Glutamatergic neuron (in vitro differentiated cells): ENCODE measurements around the gene GABRG3. TPM values are rescaled to one million over a fixed set of nuclear protein-coding genes. Genes with fewer than 3 reads are reported as not detected.
A peak's percentile ranks its signal among the peaks of the same experiment; 100 is the strongest.

Experiments used
- DNase-seq: peaks from one replicate; pipeline ENCODE4 v3.0.0; 2022
- H3K27ac Mint-ChIP-seq: one replicate; pipeline ENCODE4 v1.8.0; 2020; ENCODE audit warnings: mild to moderate bottlenecking, mixed read lengths, inconsistent platforms; ENCODE audit not compliant: unreplicated experiment
- H3K27me3 Mint-ChIP-seq: one replicate; pipeline ENCODE4 v1.8.0; 2020; ENCODE audit warnings: mild to moderate bottlenecking, moderate library complexity, mixed read lengths, inconsistent platforms; ENCODE audit not compliant: unreplicated experiment
- H3K36me3 Mint-ChIP-seq: one replicate; pipeline ENCODE4 v1.8.0; 2020; ENCODE audit warnings: mild to moderate bottlenecking, mixed read lengths, inconsistent platforms; ENCODE audit not compliant: unreplicated experiment
- H3K4me1 Mint-ChIP-seq: one replicate; pipeline ENCODE4 v1.8.0; 2020; ENCODE audit warnings: mild to moderate bottlenecking, low read depth, mixed read lengths, inconsistent platforms; ENCODE audit not compliant: unreplicated experiment
- H3K4me3 Mint-ChIP-seq: one replicate; pipeline ENCODE4 v1.8.0; 2020; ENCODE audit warnings: mild to moderate bottlenecking, mixed read lengths, inconsistent platforms; ENCODE audit not compliant: unreplicated experiment
- H3K9me3 Mint-ChIP-seq: one replicate; pipeline ENCODE4 v1.8.0; 2020; ENCODE audit warnings: mild to moderate bottlenecking, moderate library complexity, mixed read lengths, inconsistent platforms; ENCODE audit not compliant: unreplicated experiment
- CTCF ChIP-seq: fragments of 200-600 bp; sonication (generic); IDR thresholded peaks from one replicate; pipeline ENCODE4 v1.5.0; 2021; ENCODE audit not compliant: partially characterized antibody, unreplicated experiment
- total RNA-seq: library from RNA; stranded (reverse); fragmentation: NEBNext Ultra II Directional; extraction: Animal tissue kit (Norgen Biotek cat#: 25700); gene quantifications from one replicate; pipeline ENCODE4 v1.2.1, GENCODE V29; 2021; ENCODE audit not compliant: unreplicated experiment

The GABRG3 gene
- total RNA-seq, 1 donor from 2014 or later = 1.3 TPM

- Mint-ChIP-seq H3K4me3 (no peak overlapping the region), H3K36me3 (no peaks in the 10 kb centered on the region)
- no peak for TF ChIP-seq CTCF
Observed at GRCh38 chr15:27579738-27580137, 608.8 kb downstream of the GABRG3 start.

GRCh38 chr15:27582726-27583410 is 611.9 kb downstream of the GABRG3 start:
- no peak for DNase-seq
- H3K4me1 Mint-ChIP-seq = peaks cover 5% of the 10 kb centered on the region
- no peak overlapping the region for H3K4me3 Mint-ChIP-seq
- no peak for TF ChIP-seq CTCF
- H3K9me3 Mint-ChIP-seq = peaks cover 5% of the 10 kb centered on the region
- H3K36me3 Mint-ChIP-seq = no peaks in the 10 kb centered on the region
- H3K27me3 Mint-ChIP-seq = peaks cover 1% of the 10 kb centered on the region
- H3K27ac Mint-ChIP-seq = no peak overlapping the region

More at GRCh38 chr15:27579738-27580137, 608.8 kb downstream of the GABRG3 start:
- Mint-ChIP-seq H3K4me1 (no peaks in the 10 kb centered on the region), H3K27me3 (peaks cover 1% of the 10 kb centered on the region), H3K9me3 (peaks cover 3% of the 10 kb centered on the region), H3K27ac (no peak overlapping the region)
- no peak for DNase-seq

GRCh38 chr15:27583651-27584050 is 612.7 kb downstream of the GABRG3 start:
- Mint-ChIP-seq H3K36me3 (no peaks in the 10 kb centered on the region), H3K27me3 (peaks cover 1% of the 10 kb centered on the region), H3K4me3 (no peak overlapping the region), H3K9me3 (peaks cover 2% of the 10 kb centered on the region), H3K27ac (no peak overlapping the region), H3K4me1 (peaks cover 5% of the 10 kb centered on the region)
- TF ChIP-seq CTCF = no peak
- DNase-seq = no peak

- H3K4me1 Mint-ChIP-seq = peaks cover 17% of the 10 kb centered on the region
- H3K36me3 Mint-ChIP-seq = no peaks in the 10 kb centered on the region
- H3K27me3 Mint-ChIP-seq = peaks cover 2% of the 10 kb centered on the region
- peaks cover 6% of the 10 kb centered on the region for H3K9me3 Mint-ChIP-seq
- no peak for DNase-seq
- H3K27ac Mint-ChIP-seq = no peak overlapping the region
- no peak overlapping the region for H3K4me3 Mint-ChIP-seq
- TF ChIP-seq CTCF = no peak
Observed at GRCh38 chr15:27585041-27585640, 614.2 kb downstream of the GABRG3 start.

- H3K36me3 Mint-ChIP-seq = no peaks in the 10 kb centered on the region
- H3K27ac Mint-ChIP-seq = no peak overlapping the region
- peak; percentile 39 for DNase-seq
- peaks cover 8% of the 10 kb centered on the region for H3K9me3 Mint-ChIP-seq
- peaks cover 2% of the 10 kb centered on the region for H3K27me3 Mint-ChIP-seq
- TF ChIP-seq CTCF = no peak
- H3K4me1 Mint-ChIP-seq = peaks cover 17% of the 10 kb centered on the region
- H3K4me3 Mint-ChIP-seq = no peak overlapping the region
Observed at GRCh38 chr15:27587810-27588209, 616.8 kb downstream of the GABRG3 start.
